ENCODE measurements around the gene PSMD8. TPM values are rescaled to one million over a fixed set of nuclear protein-coding genes. Genes with fewer than 3 reads are reported as not detected.

Gene PSMD8
- total and polyA plus RNA-seq, 2 of the 8 experiments (the other 6 are each of a cell fraction or from before 2014, with no cell fraction given) = 170 to 486 TPM

GRCh38 chr19:38335949-38336637, 38.3 kb upstream of the PSMD8 start (continued):
- TF ChIP-seq PHF8 (conservative IDR thresholded peaks at IDR 0.05; ENCODE audit: low read depth, low read length) (no peak), KDM5A (IDR thresholded peaks at IDR 0.05; ENCODE audit: low read length) (no peak), SP1 (IDR thresholded peaks at IDR 0.05; ENCODE audit: low read depth, low read length) (peak; percentile 51; the same call in 1 of the 2 replicates), GABPA (IDR thresholded peaks at IDR 0.05; ENCODE audit: borderline replicate concordance, insufficient read depth, low read length) (no peak), EZH2 (IDR thresholded peaks at IDR 0.05; ENCODE audit: low read depth, low read length, severe bottlenecking) (no peak), BACH1 (IDR thresholded peaks at IDR 0.05; ENCODE audit: low read length) (peak; percentile 60), BRCA1 (IDR thresholded peaks at IDR 0.05; ENCODE audit: low read depth, low read length) (no peak), CHD2 (IDR thresholded peaks at IDR 0.05; ENCODE audit: low read length) (no peak), RXRA (IDR thresholded peaks at IDR 0.05; ENCODE audit: insufficient read depth, low read depth, low read length) (no peak), TCF12 (IDR thresholded peaks at IDR 0.05; ENCODE audit: low read depth, low read length) (no peak), NRF1 (IDR thresholded peaks at IDR 0.05; ENCODE audit: low read depth, low read length) (no peak), SIRT6 (IDR thresholded peaks at IDR 0.05; ENCODE audit: low read length) (no peak)
- TF ChIP-seq, protein P1, sequence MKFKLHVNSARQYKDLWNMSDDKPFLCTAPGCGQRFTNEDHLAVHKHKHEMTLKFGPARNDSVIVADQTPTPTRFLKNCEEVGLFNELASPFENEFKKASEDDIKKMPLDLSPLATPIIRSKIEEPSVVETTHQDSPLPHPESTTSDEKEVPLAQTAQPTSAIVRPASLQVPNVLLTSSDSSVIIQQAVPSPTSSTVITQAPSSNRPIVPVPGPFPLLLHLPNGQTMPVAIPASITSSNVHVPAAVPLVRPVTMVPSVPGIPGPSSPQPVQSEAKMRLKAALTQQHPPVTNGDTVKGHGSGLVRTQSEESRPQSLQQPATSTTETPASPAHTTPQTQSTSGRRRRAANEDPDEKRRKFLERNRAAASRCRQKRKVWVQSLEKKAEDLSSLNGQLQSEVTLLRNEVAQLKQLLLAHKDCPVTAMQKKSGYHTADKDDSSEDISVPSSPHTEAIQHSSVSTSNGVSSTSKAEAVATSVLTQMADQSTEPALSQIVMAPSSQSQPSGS (IDR thresholded peaks at IDR 0.05; ENCODE audit: low read length) = no peak
- TF ChIP-seq, protein P2, sequence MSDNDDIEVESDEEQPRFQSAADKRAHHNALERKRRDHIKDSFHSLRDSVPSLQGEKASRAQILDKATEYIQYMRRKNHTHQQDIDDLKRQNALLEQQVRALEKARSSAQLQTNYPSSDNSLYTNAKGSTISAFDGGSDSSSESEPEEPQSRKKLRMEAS (IDR thresholded peaks at IDR 0.05) = no peak; the same call in 1 of the 2 replicates

All from H1 (cell line).